Activated CD8-positive, alpha-beta memory T cell treated with anti-CD3 and anti-CD28 coated beads, Interleukin-2, amount 50 U/mL, for 4 hours (primary cell): Measurements from ENCODE around the gene SUGCT.
"Not testable (repeated sequence)": the region's sequence is repeated elsewhere in the genome, so short reads cannot be mapped to it uniquely, and the experiment has no call there.

Source experiments
- DNase-seq: peaks from one replicate; pipeline ENCODE4 v3.0.0-alpha.2; 2020

Gene SUGCT

GRCh38 chr7:40141916-40142315 lies 7.1 kb downstream of the SUGCT start:
- not testable (repeated sequence) for DNase-seq

GRCh38 chr7:40145596-40146130 lies 10.9 kb downstream of the SUGCT start:
- not testable (repeated sequence) for DNase-seq

- DNase-seq: no peak
These were observed 12.8 kb downstream of the SUGCT start for GRCh38 chr7:40147371-40148246.

- DNase-seq: not testable (repeated sequence)
These were observed 13.4 kb downstream of the SUGCT start for GRCh38 chr7:40148247-40148580.

- no peak for DNase-seq
These were observed 13.9 kb downstream of the SUGCT start for GRCh38 chr7:40148671-40149070.

GRCh38 chr7:40151504-40151903 lies 16.7 kb downstream of the SUGCT start:
- DNase-seq: no peak

GRCh38 chr7:40156988-40157387 lies 22.2 kb downstream of the SUGCT start:
- no peak for DNase-seq

GRCh38 chr7:40162516-40162915 lies 27.7 kb downstream of the SUGCT start:
- DNase-seq: no peak

GRCh38 chr7:40165216-40165615 lies 30.4 kb downstream of the SUGCT start:
- no peak for DNase-seq

GRCh38 chr7:40167291-40167690 lies 32.5 kb downstream of the SUGCT start:
- DNase-seq: no peak

- DNase-seq: not testable (repeated sequence)
These were observed 33.5 kb downstream of the SUGCT start for GRCh38 chr7:40168266-40168665.

- DNase-seq: not testable (repeated sequence)
These were observed 38.3 kb downstream of the SUGCT start for GRCh38 chr7:40173121-40173520.

GRCh38 chr7:40175256-40175655 lies 40.5 kb downstream of the SUGCT start:
- DNase-seq: not testable (repeated sequence)

GRCh38 chr7:40175725-40176510 lies 41.1 kb downstream of the SUGCT start:
- no peak for DNase-seq

GRCh38 chr7:40177071-40177470 lies 42.3 kb downstream of the SUGCT start:
- DNase-seq: no peak

- DNase-seq: no peak
These were observed 47.6 kb downstream of the SUGCT start for GRCh38 chr7:40182452-40182851.

GRCh38 chr7:40186586-40186985 lies 51.8 kb downstream of the SUGCT start:
- no peak for DNase-seq

GRCh38 chr7:40192036-40192435 lies 57.2 kb downstream of the SUGCT start:
- no peak for DNase-seq

- no peak for DNase-seq
These were observed 59.9 kb downstream of the SUGCT start for GRCh38 chr7:40194745-40195144.

- DNase-seq: no peak
These were observed 62.7 kb downstream of the SUGCT start for GRCh38 chr7:40197527-40197926.

- DNase-seq: no peak
These were observed 64.4 kb downstream of the SUGCT start for GRCh38 chr7:40199076-40199802.

GRCh38 chr7:40200791-40201190 lies 66.0 kb downstream of the SUGCT start:
- DNase-seq: no peak

GRCh38 chr7:40202851-40203250 lies 68.0 kb downstream of the SUGCT start:
- DNase-seq: no peak
